Activated T-cell treated with anti-CD3 and anti-CD28 coated beads, Interleukin-2, amount 50 U/mL, for 72 hours (primary cell): ENCODE results near the gene GAREM2. TPM values are rescaled to one million over a fixed set of nuclear protein-coding genes. Genes with fewer than 3 reads are reported as not detected.
A peak's percentile ranks its signal among the peaks of the same experiment; 100 is the strongest.
"Not testable (repeated sequence)": the region's sequence is repeated elsewhere in the genome, so short reads cannot be mapped to it uniquely, and the experiment has no call there.

Source experiments
- ATAC-seq, 2 donors: fragments of 150-1000 bp; cut with Tn5 transposase; replicated peaks in 1 of 2; 2 replicates each; pipeline ENCODE4 v1.10.0; 2021; ENCODE audit warnings: moderate library complexity in 2 of 2, mild to moderate bottlenecking in 1 of 2
- DNase-seq, 2 donors: peaks; one replicate each; pipeline ENCODE4 v3.0.0; 2021 to 2022; ENCODE audit warnings: mixed read lengths in 1 of 2
- H3K27ac Mint-ChIP-seq: one replicate; pipeline ENCODE4 v1.8.0; 2022; ENCODE audit warnings: mild to moderate bottlenecking, moderate library complexity, mixed read lengths
- H3K27me3 Mint-ChIP-seq: one replicate; pipeline ENCODE4 v1.8.0; 2022; ENCODE audit warnings: low read depth, mixed read lengths
- H3K36me3 Mint-ChIP-seq, 2 donors: one replicate each; pipeline ENCODE4 v1.8.0; 2022; ENCODE audit warnings: mixed read lengths in 2 of 2, mild to moderate bottlenecking in 1 of 2; ENCODE audit not compliant: insufficient read depth in 2 of 2
- H3K4me1 Mint-ChIP-seq: one replicate; pipeline ENCODE4 v1.8.0; 2022; ENCODE audit warnings: low read depth, mixed read lengths
- H3K4me3 Mint-ChIP-seq, 2 donors: one replicate each; pipeline ENCODE4 v1.8.0; 2022; ENCODE audit warnings: mild to moderate bottlenecking in 2 of 2, mixed read lengths in 2 of 2, moderate library complexity in 2 of 2
- H3K9me3 Mint-ChIP-seq, 2 donors: one replicate each; pipeline ENCODE4 v1.8.0; 2022; ENCODE audit warnings: mixed read lengths in 2 of 2
- total RNA-seq, 2 donors: library from RNA; stranded (reverse); gene quantifications; one replicate each; pipeline ENCODE4 v1.2.3, GENCODE V29; 2022

Gene GAREM2
- total RNA-seq, 2 donors from 2014 or later = 1.4 to 1.9 TPM

DNA sequence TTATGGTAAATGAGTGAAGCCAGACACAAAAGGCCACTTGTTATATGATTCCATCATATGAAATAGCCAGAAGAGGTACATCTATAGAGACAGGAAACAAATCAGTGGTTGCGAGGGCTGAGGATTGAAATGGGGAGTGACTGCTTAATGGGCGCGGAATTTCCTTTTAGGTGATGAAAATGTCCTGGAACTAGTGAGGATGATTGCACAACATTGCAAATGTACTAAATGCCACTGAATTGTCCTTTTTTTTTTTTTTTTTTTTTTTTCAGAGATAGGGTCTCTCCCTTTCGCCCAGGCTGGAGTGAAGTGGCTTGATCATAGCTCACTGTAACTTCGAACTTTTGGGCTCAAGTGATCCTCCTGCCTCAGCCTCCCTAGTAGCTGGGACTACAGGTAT lies 15.3 kb upstream of the GAREM2 start:
- no peak overlapping the region for H3K4me3 Mint-ChIP-seq
- no peak overlapping the region for H3K27ac Mint-ChIP-seq
- ATAC-seq (no peak), DNase-seq (no peak)
- H3K9me3 Mint-ChIP-seq = no peaks in the 10 kb centered on the region
- H3K4me1 Mint-ChIP-seq = no peaks in the 10 kb centered on the region
- no peaks in the 10 kb centered on the region for H3K27me3 Mint-ChIP-seq
- peaks cover 0 to 3% of the 10 kb centered on the region in 2 donors for H3K36me3 Mint-ChIP-seq

DNA sequence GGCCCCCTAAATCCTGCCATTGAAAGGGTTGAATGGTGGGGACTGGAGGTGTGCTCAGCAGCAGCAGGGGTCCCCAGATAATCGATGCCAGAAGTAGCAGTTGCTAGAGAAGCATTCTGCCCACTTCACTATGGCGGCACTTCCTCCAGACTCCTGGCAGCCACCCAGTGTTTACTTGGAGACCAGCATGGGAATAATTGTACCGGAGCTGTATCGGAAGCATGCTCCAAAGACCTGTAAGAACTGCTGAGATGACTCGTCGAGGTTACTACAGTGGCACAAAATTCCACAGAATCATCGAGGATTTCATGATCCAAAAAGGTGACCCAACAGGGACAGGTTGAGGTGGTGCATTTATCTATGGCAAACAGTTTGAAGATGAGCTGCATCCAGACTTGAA lies 11.0 kb upstream of the GAREM2 start:
- Mint-ChIP-seq H3K27ac (no peak overlapping the region), H3K36me3 (no peaks in the 10 kb centered on the region), H3K4me3 (no peak overlapping the region), H3K4me1 (no peaks in the 10 kb centered on the region), H3K27me3 (no peaks in the 10 kb centered on the region), H3K9me3 (no peaks in the 10 kb centered on the region)
- DNase-seq (no peak), ATAC-seq (no peak)

DNA sequence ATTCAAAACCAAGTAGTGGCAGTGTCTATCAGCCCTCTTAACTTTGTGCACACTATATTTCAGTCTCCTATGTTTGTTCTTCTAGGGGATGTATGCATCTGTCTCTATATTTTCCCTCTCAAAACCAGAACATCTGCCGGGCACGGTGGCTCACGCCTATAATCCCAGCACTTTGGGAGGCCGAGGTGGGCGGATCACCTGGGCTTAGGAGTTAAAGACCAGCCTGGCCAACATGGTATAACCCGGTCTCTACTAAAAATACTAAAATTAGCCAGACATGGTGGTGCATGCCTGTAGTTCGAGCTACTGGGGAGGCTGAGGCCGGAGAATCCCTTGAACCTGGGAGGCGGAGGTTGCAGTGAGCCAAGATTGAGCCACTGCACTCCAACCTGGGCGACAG lies 9.9 kb upstream of the GAREM2 start:
- H3K4me3 Mint-ChIP-seq = no peak overlapping the region
- no peaks in the 10 kb centered on the region for H3K9me3 Mint-ChIP-seq
- H3K27ac Mint-ChIP-seq = no peak overlapping the region
- no peak for DNase-seq
- H3K4me1 Mint-ChIP-seq = no peaks in the 10 kb centered on the region
- ATAC-seq = no peak
- H3K36me3 Mint-ChIP-seq = no peaks in the 10 kb centered on the region
- no peaks in the 10 kb centered on the region for H3K27me3 Mint-ChIP-seq

DNA sequence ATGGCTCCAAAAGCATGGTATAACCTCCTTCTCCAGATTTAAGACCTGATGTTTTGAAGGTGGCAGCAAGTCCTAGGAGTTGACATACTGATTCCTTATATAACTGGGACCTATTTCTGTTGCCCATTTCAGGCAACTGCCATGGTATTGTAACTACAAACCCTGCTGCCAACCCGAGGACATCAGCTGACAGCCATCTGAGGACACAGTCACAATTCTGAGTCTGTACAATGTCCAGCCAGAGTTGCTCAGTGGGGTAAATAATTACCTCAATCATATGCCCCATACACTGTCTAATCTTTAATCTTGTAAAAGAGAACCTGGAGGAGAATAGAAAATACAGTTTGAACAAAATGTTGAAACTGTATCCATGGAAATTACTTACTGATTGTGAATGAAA lies 8.7 kb upstream of the GAREM2 start:
- Mint-ChIP-seq H3K36me3 (no peaks in the 10 kb centered on the region), H3K9me3 (no peaks in the 10 kb centered on the region), H3K4me1 (no peaks in the 10 kb centered on the region), H3K27ac (no peak overlapping the region), H3K27me3 (no peaks in the 10 kb centered on the region), H3K4me3 (no peak overlapping the region)
- no peak for ATAC-seq
- no peak for DNase-seq

DNA sequence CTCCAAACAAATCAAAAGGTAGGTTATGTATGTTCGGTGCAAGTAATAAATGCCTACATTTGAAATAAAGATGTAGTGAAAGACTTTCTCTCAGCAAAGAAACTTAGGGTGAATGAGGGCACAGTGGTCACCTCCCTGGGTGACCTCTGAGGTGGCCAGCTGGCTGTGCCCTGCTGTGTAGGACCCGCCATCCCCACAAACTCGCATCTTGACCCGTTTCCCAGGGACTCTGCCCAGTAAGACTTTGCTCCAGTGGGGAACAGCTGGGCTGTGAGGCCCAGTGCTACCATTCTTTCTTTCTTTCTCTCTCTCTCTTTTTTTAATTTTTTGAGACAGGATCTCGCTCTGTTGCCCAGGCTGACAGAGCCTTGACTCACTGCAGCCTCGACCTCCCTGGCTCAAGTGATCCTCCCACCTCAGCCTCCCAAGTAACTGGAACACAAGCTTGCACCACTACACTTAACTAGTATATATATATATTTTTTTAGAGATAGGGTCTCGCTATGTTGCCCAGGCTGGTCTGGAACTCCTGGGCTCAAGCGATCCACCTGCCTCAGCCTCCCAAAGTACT lies 8.2 kb upstream of the GAREM2 start:
- ATAC-seq (no peak), DNase-seq (no peak)
- H3K27ac Mint-ChIP-seq = no peak overlapping the region
- no peak overlapping the region for H3K4me3 Mint-ChIP-seq
- H3K9me3 Mint-ChIP-seq = no peaks in the 10 kb centered on the region
- H3K27me3 Mint-ChIP-seq = no peaks in the 10 kb centered on the region
- H3K36me3 Mint-ChIP-seq = no peaks in the 10 kb centered on the region
- H3K4me1 Mint-ChIP-seq = no peaks in the 10 kb centered on the region

DNA sequence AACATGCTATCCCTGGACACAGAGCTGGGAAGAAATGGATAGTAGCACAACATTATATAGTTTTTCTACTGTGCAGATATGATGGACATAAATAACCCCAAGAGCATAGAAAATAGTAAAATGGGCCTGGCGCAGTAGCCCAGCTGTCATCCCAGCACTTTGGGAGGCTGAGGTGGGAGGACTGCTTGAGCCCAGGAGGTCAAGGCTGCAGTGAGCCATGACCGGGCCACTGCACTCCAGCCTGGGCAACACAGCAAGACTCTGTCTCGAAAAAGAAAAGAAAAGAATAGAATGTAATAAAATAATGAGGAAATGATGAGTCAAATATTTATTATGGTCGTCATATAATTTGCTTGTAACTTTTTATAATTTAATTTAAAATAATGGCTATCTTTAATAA lies 7.5 kb upstream of the GAREM2 start:
- ATAC-seq = no peak
- Mint-ChIP-seq H3K4me1 (no peaks in the 10 kb centered on the region), H3K9me3 (no peaks in the 10 kb centered on the region), H3K27ac (no peak overlapping the region), H3K36me3 (no peaks in the 10 kb centered on the region), H3K4me3 (no peak overlapping the region), H3K27me3 (no peaks in the 10 kb centered on the region)
- DNase-seq = no peak

DNA sequence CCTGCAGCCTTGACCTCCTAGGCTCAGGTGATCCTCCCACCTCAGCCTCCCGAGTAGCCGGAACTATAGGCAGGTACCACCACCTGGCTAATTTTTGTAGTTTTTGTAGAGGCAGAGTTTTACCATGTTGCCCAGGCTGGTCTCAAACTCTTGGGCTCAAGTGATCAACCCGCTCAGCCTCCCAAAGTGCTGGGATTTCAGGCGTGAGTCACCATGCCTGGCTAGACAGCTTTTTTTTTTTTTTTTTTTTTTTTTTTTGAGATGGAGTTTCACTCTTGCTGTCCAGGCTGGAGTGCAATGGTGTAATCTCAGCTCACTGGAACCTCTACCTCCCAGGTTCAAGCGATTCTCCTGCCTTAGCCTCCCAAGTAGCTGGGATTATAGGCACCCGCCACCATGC lies 6.3 kb upstream of the GAREM2 start:
- H3K27ac Mint-ChIP-seq, DNase-seq, ATAC-seq, H3K4me3 Mint-ChIP-seq, H3K9me3 Mint-ChIP-seq, H3K36me3 Mint-ChIP-seq, H3K4me1 Mint-ChIP-seq, H3K27me3 Mint-ChIP-seq: not testable (repeated sequence)

DNA sequence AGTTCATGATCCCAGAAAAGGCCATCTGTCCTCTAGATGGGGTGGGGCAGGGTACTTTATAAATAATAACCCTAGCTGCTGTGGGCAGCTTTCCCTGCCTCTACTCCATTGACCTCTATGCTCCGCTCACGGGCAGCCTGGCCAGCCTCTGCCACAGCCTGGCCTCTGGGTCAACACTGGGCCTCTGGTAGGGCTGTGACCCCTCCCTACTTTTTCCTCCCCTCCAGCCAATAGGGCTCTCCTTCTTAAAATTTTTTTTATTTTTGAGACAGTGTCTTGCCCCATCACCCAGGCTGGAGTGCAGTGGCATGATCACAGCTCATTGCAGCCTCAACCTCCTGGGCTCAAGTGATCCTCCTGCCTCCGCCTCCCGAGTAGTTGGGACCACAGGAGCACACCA lies 4.1 kb upstream of the GAREM2 start:
- DNase-seq (no peak), ATAC-seq (no peak)
- Mint-ChIP-seq H3K27me3 (peaks cover 12% of the 10 kb centered on the region), H3K27ac (no peak overlapping the region), H3K9me3 (no peaks in the 10 kb centered on the region), H3K4me3 (no peak overlapping the region), H3K4me1 (peaks cover 6% of the 10 kb centered on the region), H3K36me3 (peaks cover 0 to 7% of the 10 kb centered on the region in 2 donors)

DNA sequence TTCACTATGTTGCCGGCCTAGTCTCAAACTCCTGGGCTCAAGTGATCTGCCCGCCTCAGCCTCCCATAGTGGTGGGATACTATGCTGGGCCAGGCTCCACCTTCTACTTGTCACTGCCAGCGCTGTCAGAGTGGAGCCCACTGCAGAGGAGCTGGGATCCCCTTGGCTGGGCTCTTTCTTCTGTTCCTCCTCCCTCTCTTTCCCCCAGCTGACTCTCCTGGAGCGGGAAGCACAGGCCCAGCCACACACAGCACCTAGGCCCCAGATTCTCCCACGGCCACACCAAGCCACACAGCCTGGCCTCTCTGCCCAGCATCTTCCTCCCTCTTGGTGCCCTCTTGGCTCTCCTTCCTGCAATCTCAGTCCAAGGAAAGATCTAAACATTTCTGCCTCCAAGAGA lies 3.7 kb upstream of the GAREM2 start:
- no peak for DNase-seq
- H3K9me3 Mint-ChIP-seq = no peaks in the 10 kb centered on the region

DNA sequence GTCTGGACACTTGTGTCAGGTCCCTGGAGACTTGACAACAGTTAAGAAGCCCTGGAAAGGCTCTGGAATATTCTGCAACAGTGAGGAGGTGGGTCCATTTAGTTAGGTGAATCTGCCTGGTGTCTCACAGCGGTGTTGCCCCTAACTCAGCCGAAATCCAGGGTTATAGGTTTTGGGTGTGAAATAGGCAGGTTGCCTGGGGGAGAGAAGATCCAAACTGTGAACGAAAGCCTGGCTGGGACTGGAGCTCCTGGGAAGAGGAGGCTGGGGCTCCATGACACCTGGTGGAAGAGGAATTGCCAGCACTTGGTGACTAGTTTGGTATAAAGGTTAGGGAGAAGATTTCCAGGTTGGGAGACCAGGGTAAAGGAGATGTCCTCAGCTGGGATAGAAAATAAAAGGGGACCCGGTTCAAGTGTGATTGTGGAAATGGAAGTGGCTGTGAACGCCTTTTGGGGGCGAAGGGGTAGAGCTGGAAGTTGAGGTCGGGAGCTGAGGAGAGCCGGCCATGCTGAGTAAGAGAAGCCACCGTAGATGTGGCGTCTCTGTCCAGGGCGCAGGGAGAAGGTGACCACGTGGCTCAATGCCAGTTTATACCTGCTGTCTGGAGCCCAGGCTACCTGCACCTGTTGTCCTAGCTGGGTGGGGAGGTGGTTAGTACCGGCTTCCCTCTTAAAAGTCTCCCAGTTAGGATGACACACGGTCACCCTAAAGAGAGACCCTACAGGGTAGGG lies 3.0 kb upstream of the GAREM2 start:
- no peak overlapping the region for H3K4me3 Mint-ChIP-seq
- ATAC-seq = no peak

More for the DNA sequence above, 3.7 kb upstream of the GAREM2 start:
- H3K4me1 Mint-ChIP-seq = peaks cover 6% of the 10 kb centered on the region
- ATAC-seq = no peak
- peaks cover 12% of the 10 kb centered on the region for H3K27me3 Mint-ChIP-seq
- H3K36me3 Mint-ChIP-seq = peaks cover 0 to 7% of the 10 kb centered on the region in 2 donors
- no peak overlapping the region for H3K27ac Mint-ChIP-seq
- H3K4me3 Mint-ChIP-seq = no peak overlapping the region

DNA sequence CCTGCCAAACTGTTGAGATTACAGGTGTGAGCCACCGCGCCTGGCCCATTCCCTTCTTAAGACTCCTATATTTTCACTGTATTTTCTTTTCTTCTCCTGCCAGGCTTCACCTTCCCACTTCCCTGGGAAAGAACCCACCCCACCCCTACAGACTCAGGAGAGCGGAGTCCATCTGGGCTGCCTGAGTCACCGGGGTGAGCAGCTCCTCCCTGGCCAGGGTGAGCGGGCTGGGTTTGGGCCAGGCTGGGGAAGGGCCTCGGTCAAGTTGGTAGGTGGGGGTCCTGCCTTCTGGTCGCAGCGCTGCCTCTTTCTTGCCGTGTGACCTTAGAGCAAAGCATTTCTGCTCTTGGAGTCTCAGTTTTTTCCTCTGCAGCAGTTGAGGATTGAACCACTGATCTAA lies 2.1 kb upstream of the GAREM2 start:
- Mint-ChIP-seq H3K27me3 (peaks cover 20% of the 10 kb centered on the region), H3K4me3 (no peak overlapping the region), H3K27ac (no peak overlapping the region), H3K4me1 (peaks cover 6% of the 10 kb centered on the region), H3K9me3 (no peaks in the 10 kb centered on the region), H3K36me3 (peaks cover 0 to 7% of the 10 kb centered on the region in 2 donors)
- no peak for DNase-seq
- no peak for ATAC-seq

More for the DNA sequence above, 3.0 kb upstream of the GAREM2 start:
- Mint-ChIP-seq H3K27me3 (peaks cover 18% of the 10 kb centered on the region), H3K36me3 (peaks cover 0 to 7% of the 10 kb centered on the region in 2 donors), H3K4me1 (peaks cover 6% of the 10 kb centered on the region), H3K27ac (no peak overlapping the region), H3K9me3 (no peaks in the 10 kb centered on the region)
- DNase-seq = no peak

DNA sequence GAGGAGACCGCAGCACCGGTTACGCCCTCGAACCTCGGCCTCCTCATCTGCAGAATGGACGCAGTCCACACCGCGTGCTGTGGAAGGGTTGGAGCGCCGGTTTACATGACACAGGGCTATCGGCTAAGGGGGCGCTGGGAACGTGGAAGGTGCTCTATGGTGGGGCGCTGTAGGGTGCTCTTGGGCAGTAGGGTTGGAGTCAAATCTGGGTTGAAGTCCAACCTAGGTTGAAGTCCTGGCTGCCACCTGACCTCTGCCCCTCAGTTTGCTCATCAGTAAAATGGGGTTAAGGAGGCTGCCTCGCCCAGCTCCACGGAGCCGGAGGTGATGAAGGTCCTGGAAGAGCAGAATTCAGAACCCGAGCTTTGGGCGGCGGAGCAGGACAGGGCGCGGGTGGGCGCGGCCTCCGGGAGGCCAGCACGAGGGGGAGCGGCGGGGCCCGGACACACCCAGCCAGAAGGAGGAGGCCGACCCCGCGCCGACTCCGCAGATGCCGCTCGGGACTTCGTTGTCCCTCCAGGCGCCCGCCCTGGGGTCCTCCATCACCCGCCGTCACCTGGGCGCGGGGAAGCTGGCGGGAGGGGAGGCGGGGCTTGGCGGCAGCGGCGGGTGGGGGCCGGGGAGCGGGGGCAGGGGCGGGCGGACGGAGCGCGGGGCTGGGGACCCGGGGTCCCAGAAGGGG lies 558 bp upstream of the GAREM2 start:
- H3K4me3 Mint-ChIP-seq = peak overlapping the region; percentile 81 to 82
- H3K4me1 Mint-ChIP-seq = peaks cover 6% of the 10 kb centered on the region
- H3K27ac Mint-ChIP-seq = no peak overlapping the region
- DNase-seq (no peak), ATAC-seq (peak; percentile 19 to 24)
- H3K9me3 Mint-ChIP-seq = no peaks in the 10 kb centered on the region
- peaks cover 0 to 7% of the 10 kb centered on the region in 2 donors for H3K36me3 Mint-ChIP-seq
- H3K27me3 Mint-ChIP-seq = peaks cover 20% of the 10 kb centered on the region

DNA sequence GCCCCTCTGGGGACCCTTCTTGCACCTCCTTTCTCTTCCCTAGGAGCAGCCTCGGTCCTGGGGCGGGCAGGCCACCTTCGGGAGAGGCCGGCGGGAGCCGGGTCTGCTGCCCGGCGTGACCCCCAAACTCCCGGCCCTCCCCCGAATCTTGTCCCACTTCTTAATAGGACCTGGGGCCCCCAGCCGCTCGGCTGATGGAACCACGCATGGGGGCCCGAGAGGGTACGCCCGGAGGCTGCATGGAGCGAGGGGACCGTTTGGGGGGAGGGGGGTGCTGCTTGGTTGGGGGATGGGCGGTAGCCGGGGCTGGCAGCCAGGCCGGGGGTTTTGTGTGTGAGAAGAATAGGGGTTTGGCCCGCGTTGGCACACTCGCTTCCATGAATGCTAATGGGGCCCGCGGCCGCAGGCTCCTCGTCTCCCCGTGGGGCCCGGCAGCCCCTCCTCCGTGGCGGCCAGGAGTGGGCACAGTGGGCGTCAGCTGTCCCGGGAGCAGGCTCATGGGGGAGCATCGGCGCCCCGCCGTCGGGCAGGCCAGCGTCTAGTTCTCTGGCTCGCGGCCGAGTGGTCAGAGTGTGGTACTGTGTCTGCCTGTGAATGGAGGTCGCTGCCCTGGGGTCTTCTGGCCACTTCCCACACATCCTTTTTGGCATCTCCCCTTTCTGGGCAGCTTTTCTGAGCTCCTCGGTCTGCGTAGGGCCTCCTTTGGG lies 1.0 kb downstream of the GAREM2 start:
- Mint-ChIP-seq H3K36me3 (peaks cover 0 to 7% of the 10 kb centered on the region in 2 donors), H3K4me1 (peaks cover 6% of the 10 kb centered on the region), H3K9me3 (no peaks in the 10 kb centered on the region), H3K4me3 (peak overlapping the region; percentile 67 to 71), H3K27me3 (peaks cover 20% of the 10 kb centered on the region), H3K27ac (no peak overlapping the region)
- ATAC-seq (no peak), DNase-seq (no peak)
